ENCODE measurements around the gene ARHGEF28.

Gene ARHGEF28

GRCh38 chr5:73745836-73746235 lies 119.8 kb downstream of the ARHGEF28 start:
- DNase-seq (ENCODE audit: low read depth in 1 of 2, low spot score in 1 of 2): no peak
- Histone ChIP-seq H3K27ac (replicated peaks) (no peak overlapping the region), H3K27me3 (ENCODE audit: insufficient read depth, poor library complexity, severe bottlenecking) (no peaks in the 10 kb centered on the region), H3K4me3 (replicated peaks; ENCODE audit: insufficient read depth, low read length) (no peak overlapping the region)
- no peak for TF ChIP-seq REST (IDR thresholded peaks at IDR 0.05; ENCODE audit: insufficient replicate concordance, low read depth)
- no peak for TF ChIP-seq CTCF (IDR thresholded peaks at IDR 0.05; ENCODE audit: insufficient read depth, low read length)
- TF ChIP-seq GABPA (IDR thresholded peaks at IDR 0.05; ENCODE audit: low read depth): no peak
- TF ChIP-seq POLR2AphosphoS5 (IDR thresholded peaks at IDR 0.05; ENCODE audit: low read depth): no peak
- TF ChIP-seq SPI1 (IDR thresholded peaks at IDR 0.05; ENCODE audit: borderline replicate concordance, low read depth): no peak

GRCh38 chr5:73746608-73747007 lies 120.6 kb downstream of the ARHGEF28 start:
- DNase-seq (ENCODE audit: low read depth in 1 of 2, low spot score in 1 of 2): no peak

More at GRCh38 chr5:73746608-73747007, 120.6 kb downstream of the ARHGEF28 start:
- Histone ChIP-seq H3K27ac (replicated peaks) (no peak overlapping the region), H3K27me3 (ENCODE audit: insufficient read depth, poor library complexity, severe bottlenecking) (no peaks in the 10 kb centered on the region), H3K4me3 (replicated peaks; ENCODE audit: insufficient read depth, low read length) (no peak overlapping the region)
- TF ChIP-seq GABPA (IDR thresholded peaks at IDR 0.05; ENCODE audit: low read depth) (no peak), REST (IDR thresholded peaks at IDR 0.05; ENCODE audit: insufficient replicate concordance, low read depth) (no peak), SPI1 (IDR thresholded peaks at IDR 0.05; ENCODE audit: borderline replicate concordance, low read depth) (no peak), POLR2AphosphoS5 (IDR thresholded peaks at IDR 0.05; ENCODE audit: low read depth) (no peak), CTCF (IDR thresholded peaks at IDR 0.05; ENCODE audit: insufficient read depth, low read length) (no peak)

Measured in HL-60 (cell line).